Kidney glomerular epithelial cell (primary cell): ENCODE data around the gene IVD.

Experiments
- DNase-seq: peaks from one replicate; lab custom pipeline; 2025; lab: John Stamatoyannopoulos, UW

Gene IVD

DNA sequence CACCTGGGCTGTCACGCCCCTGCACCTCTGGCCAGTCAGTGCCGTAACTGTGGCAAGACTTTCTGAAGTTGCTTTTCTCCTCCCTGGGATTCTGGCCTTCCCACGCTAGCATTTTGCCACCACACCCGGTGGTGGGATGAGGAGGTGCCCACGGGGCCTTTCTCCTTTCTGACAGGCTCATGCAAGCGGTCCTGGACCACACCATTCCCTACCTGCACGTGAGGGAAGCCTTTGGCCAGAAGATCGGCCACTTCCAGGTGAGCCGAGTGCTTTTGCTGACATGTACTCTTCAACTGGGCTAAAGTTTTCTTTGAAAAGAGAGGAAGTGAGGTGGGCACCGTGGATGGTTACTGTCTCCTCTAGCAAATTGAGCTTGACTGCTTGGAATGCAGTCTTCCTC is 9.6 kb downstream of the IVD start:
- no peak for DNase-seq

DNA sequence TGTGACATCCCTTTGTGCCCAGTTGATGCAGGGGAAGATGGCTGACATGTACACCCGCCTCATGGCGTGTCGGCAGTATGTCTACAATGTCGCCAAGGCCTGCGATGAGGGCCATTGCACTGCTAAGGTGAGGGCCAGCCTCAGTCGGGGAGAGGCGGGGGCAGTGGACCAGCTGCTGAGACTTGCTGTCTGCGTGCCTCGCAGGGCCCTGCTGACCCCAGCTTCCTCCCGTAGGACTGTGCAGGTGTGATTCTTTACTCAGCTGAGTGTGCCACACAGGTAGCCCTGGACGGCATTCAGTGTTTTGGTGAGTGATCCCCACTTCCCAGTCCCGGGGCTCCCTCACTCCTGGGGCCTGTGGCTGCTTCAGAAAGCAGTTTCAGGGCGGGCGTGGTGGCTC is 10.5 kb downstream of the IVD start:
- DNase-seq: no peak

DNA sequence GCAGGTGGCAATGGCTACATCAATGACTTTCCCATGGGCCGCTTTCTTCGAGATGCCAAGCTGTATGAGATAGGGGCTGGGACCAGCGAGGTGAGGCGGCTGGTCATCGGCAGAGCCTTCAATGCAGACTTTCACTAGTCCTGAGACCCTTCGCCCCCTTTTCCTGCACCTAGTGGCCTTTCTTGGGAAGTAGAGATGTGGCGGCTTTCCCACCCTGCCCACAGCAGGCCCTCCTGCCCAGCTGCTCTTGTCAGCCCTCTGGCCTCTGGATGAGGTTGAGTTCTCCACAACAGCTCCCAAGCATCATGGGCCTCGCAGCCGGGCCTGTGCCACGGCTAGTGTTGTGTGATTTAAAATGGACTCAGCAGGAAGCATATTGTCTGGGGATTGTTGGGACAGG is 12.5 kb downstream of the IVD start:
- no peak for DNase-seq

DNA sequence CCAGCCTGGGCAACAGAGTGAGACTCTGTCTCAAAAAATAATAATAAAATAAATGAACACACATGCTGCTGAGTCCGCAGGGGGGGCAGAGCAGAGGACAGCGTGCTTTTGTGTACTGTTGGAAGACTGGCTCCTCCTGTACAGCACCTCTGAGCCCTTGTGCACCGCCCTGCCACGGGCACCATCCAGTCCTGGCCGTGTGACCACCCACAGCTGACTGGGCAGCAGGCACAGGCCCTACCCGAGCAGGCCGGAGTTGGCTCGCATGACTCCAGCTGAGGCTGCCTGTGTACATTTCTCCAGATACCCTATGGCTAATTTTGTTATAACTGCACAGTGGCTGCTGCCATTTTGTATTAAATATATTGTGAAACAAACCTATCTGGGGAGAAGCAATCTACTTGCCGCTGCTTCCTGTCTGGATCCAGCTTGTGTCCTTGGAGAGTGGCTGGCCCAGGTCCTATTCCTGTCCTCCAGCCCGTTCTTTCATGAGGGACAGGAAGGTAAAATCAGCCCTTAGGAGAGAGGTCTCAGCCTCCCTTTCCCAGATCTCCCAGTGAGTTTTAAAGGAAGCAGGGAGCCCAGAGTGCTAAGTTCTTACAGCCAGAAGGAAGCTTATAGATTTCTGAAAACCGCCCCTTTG is 14.6 kb downstream of the IVD start:
- no peak for DNase-seq

DNA sequence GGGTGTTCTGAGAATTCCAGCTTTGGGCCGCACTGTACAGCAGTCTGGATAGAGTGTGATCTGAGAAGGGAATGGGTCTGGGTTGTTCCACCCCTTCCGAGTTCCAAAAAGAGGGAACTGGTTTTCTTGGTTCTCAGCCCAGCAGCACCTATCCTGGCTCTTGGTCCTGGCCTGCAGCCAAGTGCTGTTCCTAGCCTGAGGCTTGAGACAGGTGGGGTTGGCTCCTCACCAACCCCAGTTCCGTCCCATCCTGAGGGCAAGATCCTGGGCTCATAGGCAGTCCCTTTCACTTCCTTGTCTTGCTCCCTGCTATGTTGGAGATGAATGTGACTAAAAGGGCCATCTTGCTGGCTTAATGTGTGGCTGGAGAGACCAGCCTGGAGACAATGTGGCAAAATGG is 15.2 kb downstream of the IVD start:
- no peak for DNase-seq

DNA sequence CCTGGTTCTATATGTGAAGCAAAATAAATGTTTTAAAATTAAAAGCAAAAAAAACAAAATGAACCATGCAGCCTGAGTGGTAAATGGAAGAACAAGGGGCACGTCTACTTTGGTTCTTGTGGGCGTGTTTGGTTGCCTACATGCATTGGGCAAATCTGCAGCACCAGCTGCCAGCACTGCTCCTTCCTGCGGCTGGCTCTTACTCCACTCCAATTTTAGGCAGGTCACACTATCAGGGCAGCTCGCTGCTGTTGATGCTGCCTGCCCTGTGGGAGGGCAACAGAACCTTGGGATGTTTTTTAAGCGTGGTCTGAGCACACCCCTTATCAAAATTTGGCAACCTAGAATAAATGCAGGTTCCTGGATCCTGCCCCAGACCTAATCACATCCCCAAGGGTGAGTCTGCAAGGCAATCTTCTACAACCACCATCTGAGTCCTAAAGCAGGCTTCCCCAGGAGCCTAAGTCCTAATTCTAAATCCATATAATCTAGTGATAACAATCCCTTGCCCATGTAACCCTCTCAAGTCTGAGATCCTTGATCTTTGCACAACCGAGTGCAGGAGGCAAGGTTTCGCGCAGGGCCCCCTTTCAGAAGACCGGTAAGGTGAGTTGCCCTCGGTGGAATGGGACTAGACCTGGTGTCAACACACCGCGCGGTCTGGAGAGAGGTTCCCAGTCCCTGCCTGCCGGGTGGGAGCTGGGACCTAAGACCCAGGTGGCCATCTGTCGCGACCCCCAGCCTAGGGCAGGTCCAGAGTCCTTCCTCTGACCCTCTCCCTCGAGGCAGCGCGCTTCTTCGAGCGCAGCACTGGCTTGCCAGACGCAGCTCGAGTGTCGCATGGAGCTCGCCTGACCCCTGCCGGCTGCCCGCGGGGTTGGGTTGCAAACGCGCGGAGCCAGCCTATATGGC is 15.9 kb downstream of the IVD start:
- DNase-seq: peak; percentile 65

DNA sequence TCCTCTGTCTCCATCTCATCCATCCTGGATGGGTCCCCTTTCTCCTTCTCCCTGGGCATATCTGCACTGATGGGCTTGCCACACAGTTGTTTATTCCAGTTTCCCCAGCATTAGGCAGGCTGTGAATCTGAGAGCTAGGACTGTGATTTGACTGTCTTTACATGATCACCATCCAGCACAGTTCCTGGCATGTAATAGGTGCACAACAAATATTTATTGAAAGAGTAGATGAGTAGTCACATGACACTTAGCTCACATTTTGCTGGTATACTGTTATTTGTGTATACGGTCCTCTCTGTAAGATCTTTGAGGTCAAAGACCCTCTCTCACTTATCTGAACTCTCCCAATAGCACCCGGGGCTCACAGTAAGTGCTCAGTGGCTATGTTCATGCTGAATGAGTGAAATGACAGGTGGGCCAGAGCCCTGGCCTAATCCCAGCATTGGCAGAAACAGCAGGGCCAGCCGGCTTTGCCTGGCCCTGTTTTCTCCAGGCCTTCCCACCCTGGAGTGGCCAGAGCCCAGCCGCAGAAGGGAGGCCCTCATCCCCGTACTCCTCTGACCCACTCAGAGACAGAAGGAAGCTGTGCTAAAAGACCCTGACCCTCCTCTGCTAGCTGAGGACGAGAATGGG is 19.0 kb downstream of the IVD start:
- no peak for DNase-seq

DNA sequence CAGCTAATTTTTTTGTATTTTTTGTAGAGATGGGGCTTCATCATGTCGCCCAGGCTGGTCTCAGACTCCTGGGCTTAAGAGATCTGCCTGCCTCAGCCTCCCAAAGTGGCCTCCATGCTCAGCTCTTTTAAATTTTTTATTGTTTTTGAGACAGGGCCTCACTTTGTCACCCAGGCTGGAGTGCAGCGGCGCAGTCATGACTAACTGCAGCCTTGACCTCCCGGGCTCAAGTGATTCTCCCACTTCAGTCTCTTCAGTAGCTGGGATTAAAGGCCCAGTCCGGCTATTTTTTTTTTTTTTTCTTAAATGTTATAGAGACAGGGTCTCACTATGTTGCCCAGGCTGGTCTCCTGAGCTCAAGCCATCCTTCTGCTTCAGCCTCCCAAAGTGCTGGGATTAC is 20.1 kb downstream of the IVD start:
- DNase-seq: no peak

DNA sequence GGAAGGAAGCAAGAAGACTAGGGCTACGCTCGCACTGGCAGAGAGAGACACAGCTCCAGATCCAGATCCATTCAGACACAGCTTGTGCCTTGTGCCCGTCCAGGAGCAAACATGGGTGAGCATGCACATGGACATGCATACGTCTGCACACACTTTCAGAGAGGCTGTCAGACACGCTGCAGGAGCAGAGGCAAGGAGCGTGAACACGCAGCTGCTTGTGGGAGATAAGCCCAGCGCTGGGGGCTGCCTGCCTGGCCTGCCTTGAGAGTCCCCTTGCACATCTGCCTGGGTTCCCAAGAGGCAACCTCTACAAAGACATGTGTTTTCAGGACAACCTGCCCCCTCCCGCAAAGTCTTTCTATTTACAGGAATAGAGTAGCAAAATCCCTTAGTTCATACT is 21.6 kb downstream of the IVD start:
- no peak for DNase-seq

DNA sequence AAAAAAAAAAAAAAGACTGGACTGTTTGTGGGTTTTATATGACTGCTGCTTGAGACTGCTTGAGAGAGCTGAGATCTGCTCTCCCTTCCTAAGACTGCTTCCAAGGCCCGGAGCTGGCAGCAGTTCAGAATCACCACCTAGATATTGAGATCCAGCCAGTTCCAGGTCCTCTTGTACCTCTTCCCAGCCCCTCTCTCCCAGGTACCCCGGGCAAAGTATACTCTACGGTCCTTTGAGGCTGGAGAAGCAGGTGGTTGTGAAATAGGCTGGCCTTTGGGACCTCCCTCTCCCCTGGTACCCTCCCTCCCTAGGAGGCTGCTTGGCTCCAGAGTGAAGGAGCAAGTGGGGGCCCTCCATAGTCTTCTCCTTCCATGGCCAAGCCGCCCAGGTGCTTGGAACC is 22.6 kb downstream of the IVD start:
- no peak for DNase-seq

DNA sequence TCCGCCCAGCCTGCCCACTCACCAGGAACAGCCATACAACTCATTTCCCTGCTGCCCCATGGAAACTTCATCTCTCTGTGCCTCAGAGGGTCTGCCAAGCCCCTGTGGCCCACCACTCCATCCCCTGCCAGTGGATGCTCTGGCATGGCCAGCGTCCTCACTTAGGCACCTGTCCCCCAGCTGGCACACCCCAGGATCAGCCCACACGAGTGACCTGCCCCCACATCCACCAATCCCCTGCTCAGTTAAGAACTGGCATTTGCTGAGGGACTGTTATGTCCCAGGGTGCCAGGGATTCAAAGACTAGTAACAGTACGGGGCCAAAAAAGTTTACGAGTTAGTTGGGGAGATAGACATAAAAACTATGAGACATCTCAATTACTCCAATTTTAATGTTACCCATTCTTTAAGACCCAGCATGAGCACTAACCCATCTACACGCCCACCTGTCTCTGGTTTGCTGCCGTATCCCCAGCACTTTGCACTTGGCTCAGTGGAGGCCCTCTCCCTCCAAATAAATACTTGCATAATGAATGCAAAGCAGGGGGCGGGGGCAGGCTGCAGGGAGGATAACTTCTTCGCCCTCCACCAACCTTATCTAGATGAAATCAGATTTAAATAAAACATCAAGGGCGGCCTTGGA is 23.6 kb downstream of the IVD start:
- no peak for DNase-seq

DNA sequence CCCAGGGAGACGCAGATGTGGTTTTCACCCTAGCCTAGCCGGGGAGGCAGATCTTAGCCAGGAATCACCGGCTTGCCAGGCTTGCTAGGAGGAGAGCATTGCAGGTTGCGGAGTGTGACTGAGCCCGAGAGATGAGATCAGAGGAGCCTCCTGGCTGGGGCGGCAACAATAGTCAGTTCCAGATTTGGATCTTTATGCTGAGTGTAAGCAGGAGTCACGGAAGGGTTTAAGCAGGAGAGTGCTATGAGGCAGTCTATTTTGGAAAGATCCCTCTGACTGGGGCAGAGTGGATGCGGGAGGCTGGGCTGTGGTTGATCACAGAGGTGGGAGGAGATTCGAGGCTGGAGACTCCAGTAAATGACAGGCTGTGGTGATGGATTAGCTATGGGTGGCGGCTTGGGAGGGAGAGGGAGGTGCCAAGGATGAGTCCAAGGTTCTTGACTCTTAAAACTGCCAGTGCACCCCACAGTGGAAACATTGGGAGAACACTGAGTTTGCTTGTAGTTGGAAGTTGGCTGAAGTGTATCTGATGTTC is 24.7 kb downstream of the IVD start:
- DNase-seq: no peak

DNA sequence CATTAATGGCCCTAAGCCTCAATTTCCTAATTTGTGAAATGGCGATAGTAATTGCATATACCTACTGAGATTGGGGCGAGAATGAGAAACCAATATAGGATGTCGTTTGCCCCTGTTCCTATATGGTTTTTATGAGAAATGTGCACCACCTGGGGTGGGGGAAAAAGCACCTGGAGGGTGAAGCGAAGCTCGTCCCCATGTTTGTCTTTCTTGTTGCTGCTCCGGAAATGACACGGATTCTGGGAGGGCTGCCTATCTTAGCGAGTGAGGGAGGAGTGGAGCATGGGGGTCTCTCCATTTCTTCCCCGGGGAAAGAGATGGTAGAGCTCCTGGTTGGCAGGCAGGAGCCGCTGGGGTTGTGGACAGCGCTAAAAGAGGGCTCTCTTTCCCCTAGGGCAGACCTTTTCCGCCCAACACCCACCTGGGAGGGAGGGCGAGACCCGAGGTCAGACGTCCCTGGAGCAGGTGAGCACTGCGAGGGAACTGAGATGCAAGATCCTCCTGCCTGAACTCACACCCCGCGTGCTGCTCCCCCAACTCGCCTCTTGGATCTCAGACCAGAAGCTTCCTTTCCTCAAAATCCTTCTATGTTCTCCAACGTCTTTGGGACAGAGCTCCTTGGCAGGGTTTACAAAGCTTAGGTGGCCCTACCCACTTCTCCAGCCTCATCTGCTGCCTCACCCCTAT is 29.6 kb downstream of the IVD start:
- DNase-seq: no peak

DNA sequence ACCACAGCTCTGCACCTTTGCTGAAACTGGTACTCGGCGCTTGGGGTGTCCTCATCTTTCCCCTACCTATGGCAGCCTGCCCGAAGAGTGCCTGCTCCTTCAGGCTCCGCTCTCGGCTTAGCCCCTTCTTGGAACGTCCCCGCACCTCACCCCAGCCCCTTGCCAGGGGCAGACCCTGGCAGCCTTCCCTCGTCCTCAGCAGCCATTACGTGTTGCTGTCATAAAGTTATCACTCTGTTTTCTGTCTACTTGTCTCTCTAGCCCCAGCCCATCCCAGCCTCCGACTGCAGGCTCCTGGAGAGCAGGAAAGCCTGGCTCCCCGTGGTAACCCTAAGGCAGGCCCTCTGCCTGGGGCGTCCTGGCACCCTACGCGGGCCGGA is 30.1 kb downstream of the IVD start:
- DNase-seq: no peak

DNA sequence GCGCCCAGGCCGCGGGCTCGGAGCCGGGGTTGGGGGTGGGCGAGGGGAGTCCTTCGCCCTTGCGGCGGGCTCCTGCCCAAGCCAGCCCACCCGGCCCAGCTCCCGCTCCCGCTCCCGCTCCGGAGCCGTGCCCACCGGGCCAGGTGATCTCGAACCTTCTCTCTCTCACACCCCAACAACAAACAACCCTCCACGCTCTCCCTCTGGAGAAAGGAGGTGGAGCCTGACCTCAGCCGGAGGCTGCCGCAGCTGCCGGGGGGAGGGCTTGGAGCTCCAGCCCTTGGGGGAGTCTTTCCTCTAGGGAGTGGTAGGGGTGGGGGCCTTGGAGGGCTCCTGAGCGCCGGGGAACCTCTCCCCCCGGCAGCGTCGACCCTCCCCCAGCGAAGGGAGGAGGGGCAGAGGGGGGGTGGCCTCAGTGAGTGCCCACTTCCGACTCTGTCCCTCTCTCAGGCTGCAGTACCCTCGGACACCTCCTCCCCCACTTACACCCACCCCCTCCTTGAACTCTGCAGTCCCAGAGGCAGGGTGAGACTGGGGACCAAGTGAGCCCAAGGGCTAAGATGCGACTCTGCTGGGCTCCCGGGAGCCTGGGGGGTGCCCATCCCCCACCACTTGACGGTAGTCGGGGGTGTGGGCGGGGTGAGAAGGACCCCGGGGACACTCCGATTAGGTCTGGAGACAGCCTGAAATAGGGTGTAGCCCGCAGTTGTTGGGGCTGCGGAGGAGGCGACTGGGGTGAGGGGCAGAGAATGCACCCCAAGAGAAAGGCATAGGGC is 30.7 kb downstream of the IVD start:
- no peak for DNase-seq

DNA sequence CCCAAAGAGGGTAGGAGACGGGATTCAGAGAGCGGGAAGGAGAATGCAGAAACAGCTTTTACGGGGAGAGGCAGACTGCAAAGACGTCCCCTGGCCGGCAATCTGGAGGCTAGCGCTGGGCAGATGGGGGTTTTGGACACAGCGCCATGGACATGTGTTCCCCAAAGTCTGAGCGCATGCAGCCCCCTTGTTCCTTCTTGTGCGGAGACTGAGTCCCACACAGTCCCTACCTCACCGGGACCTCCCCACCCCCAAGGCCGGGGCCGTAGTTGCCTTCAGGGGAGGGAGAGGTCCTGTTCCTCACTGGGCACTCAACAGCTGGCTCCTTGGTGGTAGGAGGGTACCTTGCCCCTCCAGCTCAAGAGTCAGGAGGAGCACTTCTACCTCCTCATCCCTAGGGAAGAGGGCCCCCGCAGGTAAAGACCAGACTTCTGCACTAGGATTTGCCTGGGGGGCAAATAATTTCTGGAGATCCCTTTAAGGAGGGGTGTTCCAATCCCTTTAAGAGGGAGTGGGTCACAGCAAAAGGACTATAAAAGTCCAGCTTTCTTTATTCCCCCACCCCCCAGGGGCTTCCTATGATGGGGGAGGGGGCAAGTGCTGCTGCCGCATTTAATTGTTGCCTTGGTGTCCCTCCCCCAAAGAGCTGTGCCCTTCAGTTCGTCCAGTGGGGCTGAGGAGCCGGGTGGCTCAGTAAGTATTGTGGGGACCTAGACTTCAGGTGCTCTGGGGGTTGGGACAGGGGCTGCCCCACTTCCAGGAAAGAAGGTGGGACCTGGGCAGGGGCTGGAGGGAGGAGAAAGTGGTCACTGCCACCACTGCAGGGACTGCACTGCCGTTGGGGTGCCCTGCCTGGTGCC is 31.5 kb downstream of the IVD start:
- DNase-seq: no peak

DNA sequence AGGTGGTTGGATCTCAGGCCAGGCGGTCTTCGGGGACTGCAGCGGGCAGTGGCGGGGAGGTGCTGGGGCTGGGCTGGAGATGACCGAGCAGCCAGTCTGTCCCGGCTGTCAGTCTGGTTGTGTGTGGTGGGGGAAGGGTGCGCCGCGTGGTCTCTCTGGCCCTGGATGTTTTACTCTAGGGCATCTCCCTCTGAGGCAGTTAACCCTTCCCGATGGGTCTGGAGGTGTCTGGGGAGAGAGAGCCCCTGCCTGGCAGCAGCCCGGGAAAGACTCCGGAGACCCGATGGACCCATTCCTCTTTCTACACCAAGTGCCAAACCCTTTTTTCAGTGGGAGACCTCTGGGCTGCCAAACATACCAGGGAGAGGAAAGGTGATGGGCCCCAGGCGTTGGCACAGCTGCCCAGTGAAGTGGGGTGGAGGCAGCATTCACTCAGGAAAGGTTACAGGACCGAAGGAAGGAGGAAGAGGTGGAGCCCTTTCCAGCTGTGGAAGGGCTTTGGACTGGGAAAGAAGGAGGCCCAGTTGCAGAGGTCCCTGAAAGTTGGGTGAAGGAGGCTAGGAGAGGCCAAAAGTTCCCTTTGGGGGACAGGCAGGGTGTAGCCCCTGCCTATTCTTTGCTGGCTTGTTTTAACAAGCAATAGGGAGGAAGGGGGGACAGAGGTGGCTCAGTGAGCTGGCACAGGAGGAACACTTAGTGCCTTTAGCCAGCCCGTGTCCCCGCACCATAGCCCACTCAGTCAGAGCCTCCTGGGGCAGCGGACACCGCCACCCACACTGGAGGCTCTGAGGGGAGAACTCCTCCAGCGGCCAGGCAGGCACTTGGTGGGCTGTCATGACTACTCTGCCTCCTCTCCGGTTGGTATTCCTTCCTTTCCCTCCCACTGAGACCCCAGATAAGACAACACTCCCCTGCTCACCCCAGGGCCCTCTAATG is 32.4 kb downstream of the IVD start:
- DNase-seq: no peak

DNA sequence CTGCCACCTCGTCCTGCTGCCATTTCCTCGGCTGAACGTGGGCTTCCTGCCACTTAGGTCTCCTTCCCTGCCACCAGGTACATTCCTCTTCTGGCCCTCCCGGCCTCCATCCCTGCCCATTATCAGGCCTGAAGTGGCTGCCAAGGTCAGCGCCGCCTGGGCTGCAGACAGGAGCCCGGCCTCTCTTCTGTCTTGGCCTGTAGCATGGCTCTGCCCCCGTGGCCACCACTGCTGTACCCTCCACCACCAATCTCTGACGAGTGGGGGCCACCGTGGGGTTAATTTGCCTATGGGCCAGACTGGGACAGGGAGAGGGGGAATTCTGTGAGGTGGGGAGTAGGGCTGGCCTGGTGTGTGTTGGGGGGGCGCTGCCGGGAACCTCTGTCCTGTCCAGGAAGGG is 33.1 kb downstream of the IVD start:
- no peak for DNase-seq

DNA sequence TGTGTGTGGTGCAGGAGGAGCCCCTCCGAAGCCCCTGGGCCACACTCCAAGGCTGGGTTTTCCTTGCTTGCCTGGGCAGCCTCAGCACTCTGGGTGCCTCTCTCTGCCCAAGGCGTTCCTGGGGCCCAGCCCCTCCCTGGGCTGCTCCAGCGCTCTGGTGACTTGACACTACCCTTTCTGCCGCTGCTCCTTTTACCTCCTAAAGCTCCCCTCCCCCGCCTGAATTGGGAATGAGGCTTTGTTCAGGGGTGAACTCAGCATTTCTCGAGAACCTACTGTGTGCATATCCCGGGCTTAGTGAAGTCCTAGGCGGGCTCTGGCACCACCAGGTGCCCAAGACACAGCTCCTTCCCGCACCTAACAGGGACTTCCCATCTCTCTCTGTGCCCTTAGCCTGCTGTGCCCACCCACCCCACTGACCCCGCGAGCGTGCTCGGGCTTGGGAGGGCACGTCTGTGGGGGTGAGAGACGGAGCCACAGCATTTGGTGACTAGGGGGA is 33.9 kb downstream of the IVD start:
- DNase-seq: no peak
